ENCODE results near the gene MAD1L1.

The MAD1L1 gene

DNA sequence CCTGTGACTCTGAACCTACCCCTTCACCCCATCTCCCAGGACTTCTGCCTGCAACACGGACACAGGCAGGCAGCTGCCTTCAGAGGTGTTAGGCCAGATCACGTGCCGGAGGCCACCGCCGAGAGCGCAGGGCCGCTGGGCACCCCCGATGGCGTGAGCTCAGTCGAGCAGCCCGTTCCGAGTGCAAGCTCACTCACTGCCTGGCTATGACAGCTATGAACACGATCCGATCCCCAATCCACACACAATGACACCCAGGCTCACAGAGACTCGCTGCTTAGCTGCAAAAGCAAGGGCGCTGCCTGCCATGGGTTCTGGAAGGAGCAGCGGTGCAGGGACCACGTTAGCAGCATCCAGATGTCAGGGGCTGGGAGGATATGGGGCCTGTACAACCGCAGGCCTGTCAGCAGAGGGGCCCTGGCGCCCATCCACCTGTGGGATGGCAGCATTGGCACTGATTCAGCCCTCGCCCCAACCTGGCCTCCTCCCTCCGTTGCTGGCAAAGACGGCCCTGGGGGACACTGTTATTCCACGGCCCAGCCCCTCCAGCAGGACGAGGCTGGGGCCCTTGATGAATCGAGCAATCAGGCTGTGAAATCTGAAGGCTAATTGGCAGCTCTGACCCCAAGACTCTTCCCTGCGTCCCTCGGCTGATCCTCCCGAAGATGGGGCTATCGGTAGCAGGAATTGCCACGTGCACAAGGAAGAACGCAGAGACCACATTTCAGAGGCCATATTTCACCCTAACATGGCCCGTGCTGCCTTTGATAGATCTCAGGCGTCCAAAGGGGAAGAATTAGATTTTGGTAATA lies 332.6 kb downstream of the MAD1L1 start:
- DNase-seq = no peak

DNA sequence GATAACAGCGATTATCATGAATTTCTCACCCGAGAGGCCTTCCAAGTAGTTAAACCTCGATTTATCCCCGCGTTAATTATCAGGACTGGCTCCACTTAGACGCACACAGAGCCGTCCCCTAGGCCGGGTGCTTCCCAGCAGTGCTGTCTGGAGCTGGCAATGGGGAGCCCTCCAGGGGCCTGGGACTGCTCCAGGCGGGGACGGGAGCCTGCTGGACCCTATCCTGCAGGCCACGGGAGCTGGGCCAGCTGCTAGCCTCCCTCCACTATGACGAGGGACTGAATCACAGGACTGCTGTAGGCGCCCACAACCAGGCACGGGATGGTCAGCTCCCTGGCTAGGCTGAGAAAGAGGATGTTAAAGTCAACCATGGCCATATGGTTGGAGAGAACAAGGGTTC lies 333.5 kb downstream of the MAD1L1 start:
- no peak for DNase-seq

DNA sequence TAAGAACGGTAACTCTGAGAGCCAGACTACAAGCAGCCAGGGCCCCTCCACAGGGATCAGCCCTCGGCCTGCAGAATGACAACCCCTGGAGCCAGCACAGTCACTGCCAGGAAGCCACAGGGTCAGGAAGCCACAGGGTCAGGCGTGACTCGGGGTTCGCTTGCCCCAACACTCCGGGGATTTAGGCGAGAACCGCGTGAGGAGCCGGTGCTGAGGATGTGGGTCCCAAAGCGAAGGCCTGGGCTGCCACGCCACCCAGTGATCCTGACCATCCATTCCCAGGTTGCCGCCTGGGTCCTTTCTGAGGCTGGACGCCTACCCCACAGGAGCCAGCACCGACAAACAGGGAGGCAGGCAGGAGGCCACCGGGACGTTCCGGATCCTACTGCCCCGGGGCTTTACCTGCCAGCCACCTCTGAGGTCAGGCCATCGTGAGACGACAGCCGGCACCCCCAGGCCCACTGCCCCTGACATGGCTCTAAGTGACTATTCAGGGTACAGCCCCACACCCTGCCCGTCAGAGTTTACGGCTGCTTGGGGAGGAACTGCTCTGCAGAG lies 334.0 kb downstream of the MAD1L1 start:
- no peak for DNase-seq

- no peak for DNase-seq
Measured at GRCh38 chr7:1897861-1898627, 334.7 kb downstream of the MAD1L1 start.

GRCh38 chr7:1897076-1897860 lies 335.5 kb downstream of the MAD1L1 start:
- DNase-seq = no peak

GRCh38 chr7:1895664-1896515 lies 336.9 kb downstream of the MAD1L1 start:
- DNase-seq = no peak

DNA sequence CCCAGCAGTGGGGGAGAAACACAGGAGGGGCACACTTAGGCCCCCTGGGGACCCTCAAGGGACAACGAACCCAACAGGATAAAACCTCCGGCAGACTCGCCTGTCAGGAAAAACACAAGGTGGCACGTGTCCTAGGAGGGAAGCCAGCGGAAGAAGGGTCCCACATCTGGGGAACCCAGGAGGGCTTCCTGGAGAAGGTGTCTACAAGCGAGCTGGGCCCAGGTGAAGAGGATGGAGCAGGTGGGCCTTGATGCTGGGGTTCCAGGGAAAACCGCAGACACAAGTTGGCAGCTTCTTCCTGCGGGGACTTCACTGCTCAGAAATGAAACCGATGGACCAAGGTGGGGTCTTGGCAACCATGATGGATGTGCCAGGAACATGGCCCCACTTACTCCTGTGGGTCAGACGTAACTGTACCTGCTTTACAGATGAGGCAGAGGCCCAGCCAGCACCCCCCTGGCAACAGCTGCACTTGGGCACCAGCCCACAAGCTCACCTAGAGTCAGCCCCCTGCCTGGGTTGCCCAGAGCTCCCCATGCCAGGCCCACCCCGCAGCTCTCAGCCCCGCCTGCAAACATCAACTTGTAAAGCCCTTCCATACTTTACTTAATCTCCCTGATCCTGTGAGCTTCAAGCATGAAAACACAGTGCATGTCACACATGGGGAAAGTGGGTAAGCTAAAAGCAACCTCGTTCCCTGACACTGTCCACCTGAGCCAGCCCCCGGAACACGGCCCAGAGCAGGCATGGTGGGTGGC lies 337.7 kb downstream of the MAD1L1 start:
- no peak for DNase-seq

DNA sequence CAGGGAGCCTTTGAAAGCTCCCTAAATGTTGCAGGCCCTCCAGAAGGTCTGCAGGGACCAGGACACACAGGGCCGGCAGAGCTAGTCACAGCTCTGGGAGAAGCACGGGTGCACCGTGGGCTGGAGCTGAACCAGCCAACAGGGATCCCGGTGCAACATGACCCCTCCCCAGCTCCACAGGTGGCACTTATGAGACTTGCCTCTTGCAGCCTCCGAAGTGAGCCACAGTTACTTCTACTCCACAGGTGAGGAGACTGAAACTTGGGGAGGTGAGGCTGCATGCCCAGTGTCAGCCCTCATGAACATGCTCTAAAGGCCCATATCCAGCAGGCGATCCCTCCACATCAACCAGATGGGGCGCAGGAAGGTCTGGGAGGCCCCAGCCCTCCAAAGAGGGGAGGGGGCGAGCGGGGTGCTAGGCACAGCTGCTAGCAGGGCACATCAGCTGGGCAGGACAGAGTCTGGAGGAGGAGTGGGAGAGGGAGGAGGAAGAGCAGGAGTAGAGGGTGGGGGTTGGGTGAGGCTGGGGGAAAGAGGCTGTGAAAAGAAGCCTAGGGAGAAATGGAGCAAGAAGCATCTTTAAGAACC lies 338.3 kb downstream of the MAD1L1 start:
- DNase-seq = no peak

DNA sequence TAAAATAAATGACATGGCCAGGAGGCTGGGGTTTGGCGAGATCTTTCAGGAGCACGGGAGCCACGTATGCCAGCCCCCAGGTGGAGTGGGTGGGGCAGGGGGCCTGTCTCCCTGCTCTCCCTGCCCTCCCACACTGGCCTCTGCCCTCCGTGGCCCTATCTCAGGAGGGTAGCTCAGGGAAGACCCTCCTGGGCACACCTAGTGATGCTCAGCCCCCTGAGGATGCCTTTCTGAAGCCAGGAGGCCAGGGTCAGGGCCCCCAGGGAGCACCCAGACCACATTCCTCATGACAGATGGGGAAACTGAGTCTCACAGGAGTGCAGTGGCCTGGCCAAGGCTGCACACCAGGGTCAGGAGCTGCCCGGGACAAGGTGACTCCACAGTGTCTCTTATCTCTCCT lies 339.3 kb downstream of the MAD1L1 start:
- DNase-seq = no peak

GRCh38 chr7:1893036-1893435 lies 339.7 kb downstream of the MAD1L1 start:
- no peak for DNase-seq

DNA sequence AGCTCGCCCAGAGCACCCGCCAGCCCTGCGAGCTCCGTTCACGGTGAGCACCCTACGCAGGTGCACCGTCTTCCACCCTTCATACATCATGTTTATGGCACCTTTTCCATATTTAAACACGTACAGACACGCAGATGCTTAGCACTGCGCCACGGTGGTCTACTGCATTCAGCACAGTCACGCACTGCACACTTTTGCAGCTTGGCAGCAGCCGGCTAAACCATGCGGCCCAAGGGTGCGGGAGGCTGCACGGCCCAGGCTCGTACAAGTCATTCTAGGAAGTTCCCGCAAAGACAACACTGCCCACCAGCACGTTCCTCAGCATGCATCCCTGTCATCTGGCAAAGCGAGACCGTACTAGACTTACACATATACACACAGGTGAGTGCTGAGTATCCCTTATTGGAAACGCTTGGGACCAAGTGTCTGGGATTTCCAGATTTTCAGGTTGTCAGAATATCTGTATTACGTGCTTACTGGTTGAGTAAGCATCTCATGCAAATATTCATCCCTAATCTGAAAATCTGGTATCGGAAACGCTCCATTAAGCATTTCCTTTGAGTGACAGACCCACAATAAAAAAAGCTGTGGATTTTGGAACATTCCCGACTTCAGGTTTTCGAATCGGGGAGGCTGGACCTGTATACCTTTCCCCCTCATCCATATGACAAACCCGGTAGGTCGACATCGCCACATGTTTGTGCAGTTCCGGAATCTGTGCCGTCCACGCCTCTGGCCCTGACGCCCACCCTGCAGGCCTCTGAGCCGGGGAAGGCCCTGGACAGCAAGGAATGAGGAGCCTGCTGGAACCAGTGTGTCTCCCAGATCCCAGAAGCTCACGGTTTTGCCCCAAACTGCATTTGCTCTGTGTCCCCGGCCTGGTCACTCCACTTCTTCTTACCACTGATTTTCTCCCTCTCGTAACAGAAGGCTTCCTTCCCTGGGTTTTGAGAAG lies 340.5 kb downstream of the MAD1L1 start:
- DNase-seq = no peak

DNA sequence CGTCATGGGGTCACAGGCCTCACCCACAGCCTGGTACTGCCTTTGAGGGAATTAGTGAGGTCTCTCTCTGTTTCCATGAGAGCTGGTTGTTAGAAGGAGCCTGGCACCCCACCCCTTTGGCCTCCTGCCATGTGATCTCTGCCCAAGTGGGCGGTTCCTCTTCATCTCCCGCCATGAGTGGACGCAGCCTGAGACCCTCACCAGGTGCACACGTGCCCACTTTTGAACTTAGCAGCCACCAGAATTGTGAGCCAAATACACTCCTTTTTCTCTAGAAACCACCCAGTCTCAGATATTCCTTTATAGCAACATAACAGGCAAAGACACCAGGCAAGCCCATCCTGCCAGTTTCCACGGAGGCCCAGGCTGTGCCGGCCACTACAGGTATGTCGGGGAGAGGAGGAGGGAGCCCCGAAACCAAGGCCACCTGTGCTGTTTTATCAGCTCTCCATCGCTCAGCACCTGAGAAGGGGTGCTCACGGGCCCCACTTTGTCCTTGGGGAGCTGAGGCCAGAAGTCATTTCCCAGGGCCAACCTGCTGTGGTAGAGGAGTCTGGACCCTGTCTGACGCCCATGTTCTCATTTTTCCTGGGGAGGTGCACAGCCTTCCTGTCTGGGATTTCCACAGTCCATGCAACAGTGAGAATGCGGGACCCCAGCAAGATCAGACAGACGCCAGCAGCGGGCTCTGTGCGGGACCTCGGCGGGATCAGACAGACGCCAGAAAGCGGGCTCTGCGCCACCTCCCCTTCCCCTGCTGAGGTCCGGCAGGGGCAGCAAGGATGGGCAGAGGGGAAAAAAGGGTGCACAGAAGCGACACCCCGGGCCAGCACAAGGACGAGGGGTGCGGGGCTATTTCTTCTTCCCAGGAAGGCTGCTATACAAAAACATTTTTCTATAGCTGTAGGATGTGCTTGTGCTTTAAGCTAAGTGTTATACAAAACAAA lies 342.2 kb downstream of the MAD1L1 start:
- DNase-seq = no peak

GRCh38 chr7:1889556-1890181 lies 343.1 kb downstream of the MAD1L1 start:
- DNase-seq = no peak

DNA sequence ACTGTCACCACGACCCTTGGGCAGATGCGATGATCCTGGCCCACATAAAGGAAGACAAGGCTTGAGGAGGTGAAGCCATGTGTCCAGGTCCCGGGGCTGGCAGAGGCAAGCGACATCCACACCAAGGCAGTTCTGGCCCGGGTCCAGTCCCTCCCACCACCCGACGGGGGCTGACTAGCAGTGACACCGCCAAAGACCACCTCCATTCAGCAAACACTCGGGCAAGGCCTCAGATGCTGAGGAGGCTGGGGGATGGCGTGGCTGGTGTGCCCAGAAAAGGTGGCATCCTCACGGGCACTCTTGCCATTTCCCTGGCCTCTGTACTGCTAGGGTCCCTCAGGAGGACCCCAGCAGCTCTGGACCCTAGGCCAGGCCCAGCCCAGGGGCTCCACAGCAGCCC lies 343.7 kb downstream of the MAD1L1 start:
- no peak for DNase-seq

- no peak for DNase-seq
Measured at GRCh38 chr7:1888425-1888824, 344.3 kb downstream of the MAD1L1 start.

GRCh38 chr7:1887251-1887650 lies 345.5 kb downstream of the MAD1L1 start:
- DNase-seq = no peak

GRCh38 chr7:1886361-1887064 lies 346.2 kb downstream of the MAD1L1 start:
- no peak for DNase-seq
